ENCODE results near the gene CDC42BPB. TPM values are rescaled to one million over a fixed set of nuclear protein-coding genes. Genes with fewer than 3 reads are reported as not detected.

The CDC42BPB gene
- total RNA-seq, result 100 to 1,000 TPM in 2 of 4 donors, 10 to 100 TPM in 2; 93.9 to 132 (median 110) TPM

GRCh38 chr14:103057372-103058163, at the start of gene CDC42BPB:
Gene CDC42BPB (minus strand): TSS chr14:103057549. CDS start chr14:103057173, 376 bp downstream.
- DNase-seq (ENCODE audit: extremely low spot score), result peak; percentile 94
- intact Hi-C loops (cut with DNase I), result loop anchor here (5.0 kb wide), 2 partner anchors 280 to 330 kb away; partner anchors contain the start of genes MARK3 and TRAF3
- Histone ChIP-seq H3K27me3 (no peaks in the 10 kb centered on the region), H3K27ac (replicated peaks in 1 of 4) (peak within 1 kb of the TSS; percentile 89 to 98 (median 96)), H3K4me3 (peak within 1 kb of the TSS; percentile 88 to 99 (median 98)), H3K4me1 (peaks cover 34 to 66% (median 56%) of the 10 kb centered on the region in 4 donors), H3K9me3 (no peaks in the 10 kb centered on the region), H3K36me3 (no peaks in the 10 kb centered on the region)
- TF ChIP-seq POLR2A (IDR thresholded peaks at IDR 0.05; ENCODE audit: low read depth) (no peak), POLR2AphosphoS5 (IDR thresholded peaks at IDR 0.05) (peak; percentile 36 to 60)
- WGBS, result 7% methylated on average over 5 of the region's 113 CpGs

GRCh38 chr14:103105580-103106150, 48.3 kb upstream of the CDC42BPB start:
- Histone ChIP-seq H3K27me3 (peaks cover 0 to 65% (median 34%) of the 10 kb centered on the region in 4 donors), H3K36me3 (no peaks in the 10 kb centered on the region), H3K4me1 (peaks cover 36 to 58% (median 55%) of the 10 kb centered on the region in 4 donors), H3K4me3 (no peak overlapping the region), H3K27ac (replicated peaks in 1 of 4) (no peak overlapping the region), H3K9me3 (no peaks in the 10 kb centered on the region)
- intact Hi-C loops (cut with DNase I), result loop anchor here (2.0 to 5.0 kb wide), 3 partner anchors 37 to 187 kb away; no protein-coding TSS in a partner anchor
- no peak for DNase-seq (ENCODE audit: extremely low spot score)
- 66% methylated on average over 3 of the region's 9 CpGs for WGBS
- TF ChIP-seq EP300 (IDR thresholded peaks at IDR 0.05) (no peak), CTCF (IDR thresholded peaks at IDR 0.05) (no peak), POLR2A (IDR thresholded peaks at IDR 0.05; ENCODE audit: low read depth) (no peak), POLR2AphosphoS5 (IDR thresholded peaks at IDR 0.05) (no peak)

- peaks cover 28 to 49% (median 47%) of the 10 kb centered on the region in 4 donors for H3K4me1 ChIP-seq
- peak overlapping the region in 1 of 4 donors; percentile 31 for H3K4me3 ChIP-seq
- no peak overlapping the region for H3K27ac ChIP-seq (replicated peaks in 1 of 4)
- no peaks in the 10 kb centered on the region for H3K36me3 ChIP-seq
- intact Hi-C loops (cut with DNase I), result loop anchor here (2.0 to 5.0 kb wide), 3 partner anchors 37 to 188 kb away; no protein-coding TSS in a partner anchor
- TF ChIP-seq CTCF (IDR thresholded peaks at IDR 0.05), result peak; percentile 92 to 100 (median 98)
- TF ChIP-seq POLR2AphosphoS5 (IDR thresholded peaks at IDR 0.05), result no peak
- no peak for TF ChIP-seq POLR2A (IDR thresholded peaks at IDR 0.05; ENCODE audit: low read depth)
- H3K27me3 ChIP-seq, result peaks cover 0 to 71% (median 33%) of the 10 kb centered on the region in 4 donors
- WGBS, result 21% methylated on average over 8 of the region's 59 CpGs
- no peak for DNase-seq (ENCODE audit: extremely low spot score)
- no peaks in the 10 kb centered on the region for H3K9me3 ChIP-seq
Observed at GRCh38 chr14:103104654-103105452, 47.5 kb upstream of the CDC42BPB start.

GRCh38 chr14:103104389-103104653, 47.0 kb upstream of the CDC42BPB start:
- H3K4me1 ChIP-seq, result peaks cover 26 to 46% (median 45%) of the 10 kb centered on the region in 4 donors
- H3K36me3 ChIP-seq, result no peaks in the 10 kb centered on the region
- no peak overlapping the region for H3K27ac ChIP-seq (replicated peaks in 1 of 4)
- peaks cover 0 to 76% (median 33%) of the 10 kb centered on the region in 4 donors for H3K27me3 ChIP-seq
- TF ChIP-seq EP300 (IDR thresholded peaks at IDR 0.05), result no peak
- TF ChIP-seq POLR2A (IDR thresholded peaks at IDR 0.05; ENCODE audit: low read depth), result no peak
- TF ChIP-seq CTCF (IDR thresholded peaks at IDR 0.05), result no peak
- TF ChIP-seq POLR2AphosphoS5 (IDR thresholded peaks at IDR 0.05), result no peak
- intact Hi-C loops (cut with DNase I), result loop anchor here (2.0 kb wide), 1 partner anchor 188 kb away; no protein-coding TSS in a partner anchor
- no CpG with 5 or more reads among the region's 20 CpGs for WGBS
- DNase-seq (ENCODE audit: extremely low spot score), result no peak
- H3K4me3 ChIP-seq, result peak overlapping the region; percentile 20 to 45 (median 28)
- no peaks in the 10 kb centered on the region for H3K9me3 ChIP-seq

Data from esophagus muscularis mucosa (tissue), 4 donors.